Prostate gland (tissue), 2 donors: ENCODE results near the gene B9D1. TPM values are rescaled to one million over a fixed set of nuclear protein-coding genes. Genes with fewer than 3 reads are reported as not detected.

Experiments
- DNase-seq: peaks from one replicate; pipeline ENCODE4 v3.0.0-alpha.2; 2019; ENCODE audit warnings: low spot score
- H3K27ac ChIP-seq, 2 donors: fragments of 200-600 bp; sonication (generic); 2 replicates each; pipeline ENCODE4 v1.5.1; 2017 to 2019
- H3K27me3 ChIP-seq: fragments of 200-600 bp; sonication (generic); replicated peaks from 2 replicates; pipeline ENCODE4 v1.5.1; 2019; ENCODE audit not compliant: insufficient read depth
- H3K36me3 ChIP-seq, 2 donors: fragments of 200-600 bp; sonication (generic); 1 replicate in 1 of 2; 2 replicates in 1 of 2; pipeline versions ENCODE4 v1.5.1 to v1.8.1; 2017 to 2019
- H3K4me1 ChIP-seq: fragments of 200-600 bp; sonication (generic); replicated peaks from 2 replicates; pipeline ENCODE4 v1.5.1; 2019
- H3K4me3 ChIP-seq, 2 donors: fragments of 200-600 bp; sonication (generic); 2 replicates each; pipeline ENCODE4 v1.5.1; 2017 to 2019
- H3K9me3 ChIP-seq: fragments of 200-600 bp; sonication (generic); 2 replicates; pipeline ENCODE4 v1.5.1; 2017
- POLR2A ChIP-seq: fragments of 450-650 bp; IDR thresholded peaks from one replicate; pipeline ENCODE4 v1.6.1; 2016; ENCODE audit warnings: antibody characterized with exemption, mild to moderate bottlenecking
- POLR2AphosphoS5 ChIP-seq: sonication (generic); formaldehyde crosslinking; IDR thresholded peaks from one replicate; pipeline ENCODE4 v1.6.1; 2017; ENCODE audit warnings: antibody characterized with exemption
- WGBS: methylation state at CpG from one replicate; pipeline ENCODE4 v1.1.5; 2018; 5-methylcytosine and 5-hydroxymethylcytosine counted together
- intact Hi-C: fragments of 100-400 bp; cut with DNase I; formaldehyde crosslinking; loops from one replicate; pipeline ENCODE4 v1.14.2; 2022
- total RNA-seq, 2 donors: library from RNA; depleted of rRNA; stranded (reverse); fragments of >200 nt; gene quantifications; one replicate each; pipeline ENCODE4 v1.1.0, GENCODE V29; 2016
- TF ChIP-seq, protein P1 (sequence below), 4 experiments: fragments of 200-600 bp in 2 of 4; fragments of 450-650 bp in 2 of 4; sonication (generic) in 2 of 4; IDR thresholded peaks; 1 replicate in 3 of 4; 2 replicates in 1 of 4; pipeline ENCODE4 v1.5.1; 2016 to 2019; ENCODE audit warnings: antibody characterized with exemption in 4 of 4, mild to moderate bottlenecking in 2 of 4, moderate library complexity in 2 of 4

Gene B9D1
- total RNA-seq, 2 donors from 2014 or later = 15.7 to 28.8 TPM

GRCh38 chr17:19305256-19305655 is 57.3 kb downstream of the B9D1 start:
- intact Hi-C loops = no loop called here
- Histone ChIP-seq H3K4me3 (no peak overlapping the region), H3K4me1 (no peaks in the 10 kb centered on the region), H3K27me3 (no peaks in the 10 kb centered on the region), H3K27ac (no peak overlapping the region), H3K36me3 (no peaks in the 10 kb centered on the region), H3K9me3 (no peaks in the 10 kb centered on the region)
- TF ChIP-seq, protein P1, sequence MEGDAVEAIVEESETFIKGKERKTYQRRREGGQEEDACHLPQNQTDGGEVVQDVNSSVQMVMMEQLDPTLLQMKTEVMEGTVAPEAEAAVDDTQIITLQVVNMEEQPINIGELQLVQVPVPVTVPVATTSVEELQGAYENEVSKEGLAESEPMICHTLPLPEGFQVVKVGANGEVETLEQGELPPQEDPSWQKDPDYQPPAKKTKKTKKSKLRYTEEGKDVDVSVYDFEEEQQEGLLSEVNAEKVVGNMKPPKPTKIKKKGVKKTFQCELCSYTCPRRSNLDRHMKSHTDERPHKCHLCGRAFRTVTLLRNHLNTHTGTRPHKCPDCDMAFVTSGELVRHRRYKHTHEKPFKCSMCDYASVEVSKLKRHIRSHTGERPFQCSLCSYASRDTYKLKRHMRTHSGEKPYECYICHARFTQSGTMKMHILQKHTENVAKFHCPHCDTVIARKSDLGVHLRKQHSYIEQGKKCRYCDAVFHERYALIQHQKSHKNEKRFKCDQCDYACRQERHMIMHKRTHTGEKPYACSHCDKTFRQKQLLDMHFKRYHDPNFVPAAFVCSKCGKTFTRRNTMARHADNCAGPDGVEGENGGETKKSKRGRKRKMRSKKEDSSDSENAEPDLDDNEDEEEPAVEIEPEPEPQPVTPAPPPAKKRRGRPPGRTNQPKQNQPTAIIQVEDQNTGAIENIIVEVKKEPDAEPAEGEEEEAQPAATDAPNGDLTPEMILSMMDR (IDR thresholded peaks at IDR 0.05) = no peak
- TF ChIP-seq POLR2A = no peak
- TF ChIP-seq POLR2AphosphoS5 = no peak
- 83% methylated on average over 5 of the region's 5 CpGs for WGBS
- DNase-seq = no peak

GRCh38 chr17:19304751-19305150 is 57.8 kb downstream of the B9D1 start:
- no peaks in the 10 kb centered on the region for H3K36me3 ChIP-seq
- 89% methylated on average over 5 of the region's 5 CpGs for WGBS
- H3K27ac ChIP-seq = no peak overlapping the region
- TF ChIP-seq POLR2AphosphoS5 (no peak), POLR2A (no peak)
- TF ChIP-seq, protein P1 (IDR thresholded peaks at IDR 0.05) = no peak
- no peak overlapping the region for H3K4me3 ChIP-seq
- intact Hi-C loops = no loop called here
- H3K9me3 ChIP-seq = no peaks in the 10 kb centered on the region
- DNase-seq = no peak
- H3K27me3 ChIP-seq = no peaks in the 10 kb centered on the region
- no peaks in the 10 kb centered on the region for H3K4me1 ChIP-seq

DNA sequence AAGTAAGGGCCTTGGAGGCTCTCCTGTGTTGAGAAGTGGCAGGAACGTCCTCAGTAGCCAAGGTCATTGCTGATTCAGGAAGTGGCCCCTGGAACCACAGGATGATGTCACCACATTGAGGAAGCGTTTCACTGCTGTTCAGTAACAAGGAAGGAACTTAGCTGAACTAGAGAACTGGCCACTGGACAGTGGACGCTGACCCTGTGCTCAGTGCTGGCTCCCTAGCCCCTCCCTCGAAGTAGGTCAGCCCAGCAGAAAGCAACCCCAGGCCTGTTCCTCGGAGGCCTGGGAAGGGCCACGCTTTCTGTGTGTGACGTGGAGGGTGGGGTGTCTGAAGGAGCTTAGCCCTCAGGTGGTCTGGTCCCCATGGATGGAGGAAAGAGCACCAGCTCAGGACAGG is 58.3 kb downstream of the B9D1 start:
- intact Hi-C loops = no loop called here
- 82% methylated on average over 7 of the region's 7 CpGs for WGBS
- TF ChIP-seq POLR2AphosphoS5 (no peak), POLR2A (no peak)
- TF ChIP-seq, protein P1 (IDR thresholded peaks at IDR 0.05) = no peak
- Histone ChIP-seq H3K4me3 (no peak overlapping the region), H3K9me3 (no peaks in the 10 kb centered on the region), H3K27ac (no peak overlapping the region), H3K36me3 (no peaks in the 10 kb centered on the region), H3K4me1 (no peaks in the 10 kb centered on the region), H3K27me3 (no peaks in the 10 kb centered on the region)
- no peak for DNase-seq

- Histone ChIP-seq H3K36me3 (no peaks in the 10 kb centered on the region), H3K27me3 (no peaks in the 10 kb centered on the region), H3K27ac (no peak overlapping the region), H3K9me3 (no peaks in the 10 kb centered on the region), H3K4me3 (no peak overlapping the region), H3K4me1 (no peaks in the 10 kb centered on the region)
- DNase-seq = no peak
- TF ChIP-seq POLR2A (no peak), POLR2AphosphoS5 (no peak)
- TF ChIP-seq, protein P1 (IDR thresholded peaks at IDR 0.05) = no peak
- intact Hi-C loops = no loop called here
- WGBS = 89% methylated on average over 9 of the region's 9 CpGs
Observed at GRCh38 chr17:19303367-19303776, 59.2 kb downstream of the B9D1 start.

GRCh38 chr17:19302791-19303331 is 59.7 kb downstream of the B9D1 start:
- Histone ChIP-seq H3K36me3 (no peaks in the 10 kb centered on the region), H3K27me3 (no peaks in the 10 kb centered on the region), H3K27ac (no peak overlapping the region), H3K4me3 (no peak overlapping the region), H3K9me3 (no peaks in the 10 kb centered on the region), H3K4me1 (no peaks in the 10 kb centered on the region)
- DNase-seq = no peak
- intact Hi-C loops = no loop called here
- WGBS = 80% methylated on average over 9 of the region's 9 CpGs
- TF ChIP-seq POLR2AphosphoS5 = no peak
- TF ChIP-seq, protein P1 (IDR thresholded peaks at IDR 0.05) = no peak
- no peak for TF ChIP-seq POLR2A
